H9 (cell line): ENCODE data around the gene CDIPT. TPM values are rescaled to one million over a fixed set of nuclear protein-coding genes. Genes with fewer than 3 reads are reported as not detected.

Experiments
- DNase-seq: peaks from one replicate; pipeline ENCODE4 v3.0.0-alpha.2; 2017
- H2AFZ ChIP-seq: one replicate; pipeline ENCODE4 v1.6.1; 2013; ENCODE audit warnings: mild to moderate bottlenecking, low read length, control low read depth, moderate library complexity
- H2AK5ac ChIP-seq: 2 replicates; pipeline ENCODE4 v1.6.1; 2013; ENCODE audit warnings: low read length, control low read depth, mixed read lengths; ENCODE audit not compliant: insufficient read length
- H2BK120ac ChIP-seq: one replicate; pipeline ENCODE4 v1.6.1; 2013; ENCODE audit warnings: low read depth, mild to moderate bottlenecking, low read length, control low read depth, inconsistent platforms; ENCODE audit not compliant: poor library complexity, severe bottlenecking
- H2BK12ac ChIP-seq: 2 replicates; pipeline ENCODE4 v1.6.1; 2013; ENCODE audit warnings: low read length, control low read depth, mixed read lengths, low read depth; ENCODE audit not compliant: insufficient read length
- H2BK15ac ChIP-seq: 2 replicates; pipeline ENCODE4 v1.6.1; 2013; ENCODE audit warnings: low read depth, low read length, control low read depth
- H2BK20ac ChIP-seq: one replicate; pipeline ENCODE4 v1.6.1; 2013; ENCODE audit warnings: low read depth, mild to moderate bottlenecking, low read length, control low read depth, inconsistent platforms; ENCODE audit not compliant: poor library complexity, severe bottlenecking
- H2BK5ac ChIP-seq: 2 replicates; pipeline ENCODE4 v1.6.1; 2013; ENCODE audit warnings: low read length, control low read depth, mixed read lengths; ENCODE audit not compliant: insufficient read length
- H3K14ac ChIP-seq: 2 replicates; pipeline ENCODE4 v1.6.1; 2013; ENCODE audit warnings: low read length, control low read depth; ENCODE audit not compliant: insufficient read depth
- H3K18ac ChIP-seq: 2 replicates; pipeline ENCODE4 v1.6.1; 2013; ENCODE audit warnings: low read depth, mild to moderate bottlenecking, mixed read lengths, low read length, control low read depth; ENCODE audit not compliant: insufficient read length
- H3K23ac ChIP-seq: 2 replicates; pipeline ENCODE4 v1.6.1; 2013; ENCODE audit warnings: low read length, control low read depth, mixed read lengths, low read depth; ENCODE audit not compliant: insufficient read length
- H3K23me2 ChIP-seq: 2 replicates; pipeline ENCODE4 v1.6.1; 2013; ENCODE audit warnings: low read depth, mild to moderate bottlenecking, mixed read lengths, low read length, control low read depth; ENCODE audit not compliant: insufficient read length, poor library complexity, severe bottlenecking
- H3K27ac ChIP-seq: 2 replicates; pipeline ENCODE4 v1.5.1; 2013; ENCODE audit warnings: low read length, control low read depth, mixed read lengths, low read depth; ENCODE audit not compliant: insufficient read length
- H3K27me3 ChIP-seq: 2 replicates; pipeline ENCODE4 v1.6.1; 2013; ENCODE audit warnings: low read length, control low read depth, inconsistent platforms; ENCODE audit not compliant: insufficient read depth
- H3K4ac ChIP-seq: 2 replicates; pipeline ENCODE4 v1.6.1; 2013; ENCODE audit warnings: low read depth, mild to moderate bottlenecking, control low read depth, inconsistent platforms, low read length, moderate library complexity
- H3K4me1 ChIP-seq: 2 replicates; pipeline ENCODE4 v1.6.1; 2013; ENCODE audit warnings: low read length, control low read depth, inconsistent platforms; ENCODE audit not compliant: insufficient read depth
- H3K4me2 ChIP-seq: 2 replicates; pipeline ENCODE4 v1.6.1; 2013; ENCODE audit warnings: low read length, control low read depth, mixed read lengths; ENCODE audit not compliant: insufficient read length, insufficient read depth
- H3K56ac ChIP-seq: 2 replicates; pipeline ENCODE4 v1.6.1; 2013; ENCODE audit warnings: low read depth, mild to moderate bottlenecking, mixed read lengths, low read length, control low read depth; ENCODE audit not compliant: insufficient read length
- H3K79me1 ChIP-seq: 2 replicates; pipeline ENCODE4 v1.6.1; 2013; ENCODE audit warnings: low read depth, mild to moderate bottlenecking, moderate library complexity, low read length, control low read depth, inconsistent platforms; ENCODE audit not compliant: insufficient read depth, poor library complexity, severe bottlenecking
- H3K79me2 ChIP-seq: 2 replicates; pipeline ENCODE4 v1.6.1; 2013; ENCODE audit warnings: low read length, control low read depth, inconsistent platforms; ENCODE audit not compliant: insufficient read depth
- H3K9ac ChIP-seq: 2 replicates; pipeline ENCODE4 v1.6.1; 2013; ENCODE audit warnings: low read length, control low read depth, mixed read lengths; ENCODE audit not compliant: insufficient read length; ENCODE audit errors: extremely low read depth
- H3K9me3 ChIP-seq: one replicate; pipeline ENCODE4 v1.6.1; 2013; ENCODE audit warnings: low read depth, low read length, inconsistent platforms; ENCODE audit not compliant: control insufficient read depth
- H3T11ph ChIP-seq: one replicate; pipeline ENCODE4 v1.6.1; 2013; ENCODE audit warnings: mild to moderate bottlenecking, low read length, control low read depth, inconsistent platforms
- H4K20me1 ChIP-seq: one replicate; pipeline ENCODE4 v1.6.1; 2013; ENCODE audit not compliant: control insufficient read depth, insufficient read length, insufficient read depth
- H4K5ac ChIP-seq: 2 replicates; pipeline ENCODE4 v1.6.1; 2013; ENCODE audit warnings: low read depth, mild to moderate bottlenecking, mixed read lengths, low read length, control low read depth; ENCODE audit not compliant: insufficient read length
- H4K8ac ChIP-seq: replicated peaks from 2 replicates; pipeline ENCODE4 v1.6.1; 2013; ENCODE audit warnings: low read length, control low read depth, mixed read lengths, low read depth; ENCODE audit not compliant: insufficient read length
- H4K91ac ChIP-seq: 2 replicates; pipeline ENCODE4 v1.6.1; 2013; ENCODE audit warnings: low read depth, mild to moderate bottlenecking, moderate library complexity, mixed read lengths, low read length, control low read depth; ENCODE audit not compliant: insufficient read length
- H3K27ac Mint-ChIP-seq, 3 experiments: 2 replicates in 2 of 3; 3 replicates in 1 of 3; pipeline ENCODE4 v1.8.0; 2020 to 2021; ENCODE audit warnings: mixed read lengths in 3 of 3, mild to moderate bottlenecking in 1 of 3, moderate library complexity in 1 of 3
- H3K27me3 Mint-ChIP-seq: 2 replicates; pipeline ENCODE4 v1.8.0; 2021; ENCODE audit warnings: low read depth, mild to moderate bottlenecking, moderate library complexity, mixed read lengths
- H3K36me3 Mint-ChIP-seq, 3 experiments: 2 replicates in 2 of 3; 3 replicates in 1 of 3; pipeline ENCODE4 v1.8.0; 2020 to 2021; ENCODE audit warnings: low read depth in 3 of 3, mixed read lengths in 3 of 3; ENCODE audit not compliant: insufficient read depth in 1 of 3
- H3K4me1 Mint-ChIP-seq, 2 experiments: 2 replicates each; pipeline ENCODE4 v1.8.0; 2020; ENCODE audit warnings: mixed read lengths in 2 of 2
- H3K4me3 Mint-ChIP-seq, 2 experiments: 2 replicates in 1 of 2; 3 replicates in 1 of 2; pipeline ENCODE4 v1.8.0; 2020 to 2021; ENCODE audit warnings: mild to moderate bottlenecking in 2 of 2, mixed read lengths in 2 of 2, moderate library complexity in 1 of 2
- H3K9me3 Mint-ChIP-seq, 2 experiments: 2 replicates in 1 of 2; 3 replicates in 1 of 2; pipeline ENCODE4 v1.8.0; 2020; ENCODE audit warnings: mild to moderate bottlenecking in 2 of 2, mixed read lengths in 2 of 2, moderate library complexity in 1 of 2
- WGBS: extraction: QIAGEN DNeasy Blood & Tissue Kit; methylation state at CpG from one replicate; pipeline ENCODE4 v1.1.7; 2013; ENCODE audit warnings: missing lambda C conversion rate, low lambda C conversion rate, mixed read lengths; ENCODE audit not compliant: insufficient read length; ENCODE audit errors: extremely low coverage; 5-methylcytosine and 5-hydroxymethylcytosine counted together
- total RNA-seq: library from RNA; stranded (reverse); gene quantifications from 2 replicates; pipeline ENCODE4 v1.2.1, GENCODE V29; 2021
- TF ChIP-seq, protein P1 (sequence below): fragments of 200-600 bp; sonication (generic); conservative IDR thresholded peaks from 3 replicates; pipeline ENCODE4 v1.8.0; 2021; ENCODE audit warnings: antibody characterized with exemption, mild to moderate bottlenecking

The CDIPT gene
- total RNA-seq, 1 experiment from 2014 or later, result 70.6 TPM

GRCh38 chr16:29912087-29912486 lies 49.1 kb upstream of the CDIPT start:
- peak overlapping the region in 2 of 3 experiments; percentile 61 to 76; a peak in 3 of 7 replicates for H3K27ac Mint-ChIP-seq
- Histone ChIP-seq H3K4ac (no peak overlapping the region), H2BK5ac (no peak overlapping the region), H3K79me1 (no peaks in the 10 kb centered on the region), H3K27me3 (no peaks in the 10 kb centered on the region), H4K5ac (no peak overlapping the region), H4K91ac (no peak overlapping the region), H3T11ph (no peak overlapping the region), H4K8ac (no peak overlapping the region), H2AFZ (no peak overlapping the region), H3K9me3 (no peaks in the 10 kb centered on the region), H2AK5ac (no peak overlapping the region), H3K23me2 (no peaks in the 10 kb centered on the region), H3K27ac (no peak overlapping the region), H2BK20ac (no peak overlapping the region), H3K18ac (no peak overlapping the region), H3K4me2 (no peak overlapping the region), H3K14ac (no peak overlapping the region), H3K23ac (no peak overlapping the region), H2BK12ac (no peak overlapping the region), H3K9ac (no peak overlapping the region), H4K20me1 (no peaks in the 10 kb centered on the region), H3K4me1 (no peaks in the 10 kb centered on the region), H2BK15ac (no peak overlapping the region), H2BK120ac (no peak overlapping the region), H3K79me2 (no peaks in the 10 kb centered on the region), H3K56ac (no peak overlapping the region)
- no peaks in the 10 kb centered on the region; a peak in 1 of 5 replicates for H3K9me3 Mint-ChIP-seq
- H3K27me3 Mint-ChIP-seq, result no peaks in the 10 kb centered on the region
- WGBS, result no CpG with 5 or more reads among the region's 11 CpGs
- peaks cover 17 to 28% (median 24%) of the 10 kb centered on the region in 3 experiments for H3K36me3 Mint-ChIP-seq
- TF ChIP-seq, protein P1, sequence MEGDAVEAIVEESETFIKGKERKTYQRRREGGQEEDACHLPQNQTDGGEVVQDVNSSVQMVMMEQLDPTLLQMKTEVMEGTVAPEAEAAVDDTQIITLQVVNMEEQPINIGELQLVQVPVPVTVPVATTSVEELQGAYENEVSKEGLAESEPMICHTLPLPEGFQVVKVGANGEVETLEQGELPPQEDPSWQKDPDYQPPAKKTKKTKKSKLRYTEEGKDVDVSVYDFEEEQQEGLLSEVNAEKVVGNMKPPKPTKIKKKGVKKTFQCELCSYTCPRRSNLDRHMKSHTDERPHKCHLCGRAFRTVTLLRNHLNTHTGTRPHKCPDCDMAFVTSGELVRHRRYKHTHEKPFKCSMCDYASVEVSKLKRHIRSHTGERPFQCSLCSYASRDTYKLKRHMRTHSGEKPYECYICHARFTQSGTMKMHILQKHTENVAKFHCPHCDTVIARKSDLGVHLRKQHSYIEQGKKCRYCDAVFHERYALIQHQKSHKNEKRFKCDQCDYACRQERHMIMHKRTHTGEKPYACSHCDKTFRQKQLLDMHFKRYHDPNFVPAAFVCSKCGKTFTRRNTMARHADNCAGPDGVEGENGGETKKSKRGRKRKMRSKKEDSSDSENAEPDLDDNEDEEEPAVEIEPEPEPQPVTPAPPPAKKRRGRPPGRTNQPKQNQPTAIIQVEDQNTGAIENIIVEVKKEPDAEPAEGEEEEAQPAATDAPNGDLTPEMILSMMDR, result no peak
- no peak overlapping the region for H3K4me3 Mint-ChIP-seq
- DNase-seq, result no peak
- peaks cover 6 to 13% of the 10 kb centered on the region in 2 experiments for H3K4me1 Mint-ChIP-seq
